ENCODE data around the gene DSCAML1.

Gene DSCAML1

GRCh38 chr11:117795638-117796455 is 1.2 kb downstream of the DSCAML1 start:
- DNase-seq (ENCODE audit: low read depth): no peak
- TF ChIP-seq, protein P1, sequence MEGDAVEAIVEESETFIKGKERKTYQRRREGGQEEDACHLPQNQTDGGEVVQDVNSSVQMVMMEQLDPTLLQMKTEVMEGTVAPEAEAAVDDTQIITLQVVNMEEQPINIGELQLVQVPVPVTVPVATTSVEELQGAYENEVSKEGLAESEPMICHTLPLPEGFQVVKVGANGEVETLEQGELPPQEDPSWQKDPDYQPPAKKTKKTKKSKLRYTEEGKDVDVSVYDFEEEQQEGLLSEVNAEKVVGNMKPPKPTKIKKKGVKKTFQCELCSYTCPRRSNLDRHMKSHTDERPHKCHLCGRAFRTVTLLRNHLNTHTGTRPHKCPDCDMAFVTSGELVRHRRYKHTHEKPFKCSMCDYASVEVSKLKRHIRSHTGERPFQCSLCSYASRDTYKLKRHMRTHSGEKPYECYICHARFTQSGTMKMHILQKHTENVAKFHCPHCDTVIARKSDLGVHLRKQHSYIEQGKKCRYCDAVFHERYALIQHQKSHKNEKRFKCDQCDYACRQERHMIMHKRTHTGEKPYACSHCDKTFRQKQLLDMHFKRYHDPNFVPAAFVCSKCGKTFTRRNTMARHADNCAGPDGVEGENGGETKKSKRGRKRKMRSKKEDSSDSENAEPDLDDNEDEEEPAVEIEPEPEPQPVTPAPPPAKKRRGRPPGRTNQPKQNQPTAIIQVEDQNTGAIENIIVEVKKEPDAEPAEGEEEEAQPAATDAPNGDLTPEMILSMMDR (IDR thresholded peaks at IDR 0.05; ENCODE audit: insufficient read depth, low read depth, low read length, missing control alignments): no peak
- no peak overlapping the region for H3K4me3 ChIP-seq (ENCODE audit: low read depth, low read length)

- no peak overlapping the region for H3K4me3 ChIP-seq (ENCODE audit: low read depth, low read length)
- TF ChIP-seq, protein P1 (IDR thresholded peaks at IDR 0.05; ENCODE audit: insufficient read depth, low read depth, low read length, missing control alignments): no peak
- no peak for DNase-seq (ENCODE audit: low read depth)
Measured at GRCh38 chr11:117794772-117795629, 2.0 kb downstream of the DSCAML1 start.

DNA sequence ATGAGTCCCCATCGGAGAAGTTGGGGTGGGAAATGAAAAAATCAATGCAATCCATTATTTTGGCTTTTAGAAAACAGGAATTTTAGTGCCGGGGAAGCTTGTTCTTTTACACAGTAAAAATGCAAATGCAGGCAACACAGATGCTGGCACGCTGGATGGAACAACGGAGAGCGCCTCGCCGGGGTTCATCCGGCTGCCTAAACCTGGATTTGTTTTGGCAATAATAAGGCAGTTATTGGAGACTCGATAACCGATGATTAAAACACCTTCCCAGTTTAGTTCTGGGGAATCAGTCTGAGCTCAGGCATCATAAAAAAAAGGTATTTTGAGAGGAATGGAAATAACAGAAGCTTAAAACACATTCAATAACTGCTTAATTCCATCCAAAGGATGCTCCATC is 2.9 kb downstream of the DSCAML1 start:
- TF ChIP-seq, protein P1 (IDR thresholded peaks at IDR 0.05; ENCODE audit: insufficient read depth, low read depth, low read length, missing control alignments): no peak
- no peak for DNase-seq (ENCODE audit: low read depth)

DNA sequence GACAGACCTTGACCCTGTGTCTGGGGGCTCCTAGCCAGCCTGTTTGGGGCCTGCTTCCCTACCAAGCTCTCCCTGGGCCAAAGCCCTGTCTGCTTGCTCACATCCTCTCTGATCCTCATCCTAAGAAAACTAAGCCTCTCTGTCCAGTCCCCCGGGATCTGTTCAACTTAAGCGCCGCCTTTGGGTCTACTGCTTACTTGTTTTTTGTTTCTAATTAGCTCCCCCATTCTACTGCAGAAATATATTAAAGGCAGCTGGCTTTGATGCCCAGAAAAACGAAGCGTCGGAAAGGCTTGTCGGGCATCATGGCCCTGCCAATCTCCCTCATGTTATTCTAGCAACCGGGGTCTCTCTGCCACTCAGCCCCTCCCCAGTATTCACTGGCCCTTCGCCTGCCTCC is 3.4 kb downstream of the DSCAML1 start:
- no peak for DNase-seq (ENCODE audit: low read depth)
- H3K4me3 ChIP-seq (ENCODE audit: low read depth, low read length): no peak overlapping the region
- TF ChIP-seq, protein P1 (IDR thresholded peaks at IDR 0.05; ENCODE audit: insufficient read depth, low read depth, low read length, missing control alignments): no peak

More for the DNA sequence above, 2.9 kb downstream of the DSCAML1 start:
- H3K4me3 ChIP-seq (ENCODE audit: low read depth, low read length): no peak overlapping the region

GRCh38 chr11:117792992-117793391 is 4.0 kb downstream of the DSCAML1 start:
- H3K4me3 ChIP-seq (ENCODE audit: low read depth, low read length): no peak overlapping the region
- TF ChIP-seq, protein P1 (IDR thresholded peaks at IDR 0.05; ENCODE audit: insufficient read depth, low read depth, low read length, missing control alignments): no peak
- DNase-seq (ENCODE audit: low read depth): peak; percentile 12

DNA sequence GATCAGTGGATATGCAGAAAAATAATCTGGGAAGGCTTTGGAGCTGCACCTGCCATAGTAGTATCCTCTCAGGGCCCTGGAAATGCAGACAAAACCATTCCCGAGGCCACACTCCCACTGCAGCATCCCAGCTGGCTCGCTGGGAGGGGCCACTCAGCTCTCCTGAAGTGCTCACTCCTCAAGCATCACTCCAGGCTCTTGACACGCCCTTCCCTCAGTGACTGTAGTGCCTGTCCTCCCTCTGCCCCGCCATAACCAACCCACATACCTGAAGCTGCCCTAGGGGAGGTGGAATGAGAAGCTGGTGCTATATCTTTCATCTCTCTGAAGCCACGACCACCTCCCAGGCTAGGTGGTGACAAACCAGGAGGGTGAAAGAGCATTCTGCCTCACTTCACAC is 4.8 kb downstream of the DSCAML1 start:
- H3K4me3 ChIP-seq (ENCODE audit: low read depth, low read length): no peak overlapping the region
- TF ChIP-seq, protein P1 (IDR thresholded peaks at IDR 0.05; ENCODE audit: insufficient read depth, low read depth, low read length, missing control alignments): no peak
- no peak for DNase-seq (ENCODE audit: low read depth)

Data from GM12865 (cell line).